Chondrocyte (in vitro differentiated cells): ENCODE data around the gene PTPRK. TPM values are rescaled to one million over a fixed set of nuclear protein-coding genes. Genes with fewer than 3 reads are reported as not detected.

Source experiments
- DNase-seq: peaks from one replicate; pipeline ENCODE4 v3.0.0; 2021; ENCODE audit warnings: mixed read lengths, low spot score
- H3K27ac Mint-ChIP-seq: one replicate; pipeline ENCODE4 v1.8.0; 2021; ENCODE audit warnings: mild to moderate bottlenecking, moderate library complexity, mixed read lengths; ENCODE audit not compliant: unreplicated experiment
- H3K27me3 Mint-ChIP-seq: 2 replicates; pipeline ENCODE4 v1.8.0; 2021; ENCODE audit warnings: low read depth, mixed read lengths
- H3K36me3 Mint-ChIP-seq: 2 replicates; pipeline ENCODE4 v1.8.0; 2021; ENCODE audit warnings: low read depth, mixed read lengths
- H3K4me1 Mint-ChIP-seq: 2 replicates; pipeline ENCODE4 v1.8.0; 2021; ENCODE audit warnings: low read depth, mild to moderate bottlenecking, mixed read lengths
- H3K4me3 Mint-ChIP-seq: one replicate; pipeline ENCODE4 v1.8.0; 2021; ENCODE audit warnings: mild to moderate bottlenecking, moderate library complexity, mixed read lengths; ENCODE audit not compliant: unreplicated experiment
- H3K9me3 Mint-ChIP-seq: 2 replicates; pipeline ENCODE4 v1.8.0; 2021; ENCODE audit warnings: low read depth, mixed read lengths
- CTCF ChIP-seq: fragments of 200-600 bp; sonication (generic); IDR thresholded peaks from 2 replicates; pipeline ENCODE4 v1.5.0; 2021; ENCODE audit warnings: antibody characterized with exemption, mild to moderate bottlenecking, moderate library complexity
- total RNA-seq: library from RNA; stranded (reverse); gene quantifications from 3 replicates; pipeline ENCODE4 v1.2.1, GENCODE V29; 2021

The PTPRK gene
- total RNA-seq, 1 donor from 2014 or later: 63.3 TPM

GRCh38 chr6:128067446-128068118, 452.8 kb downstream of the PTPRK start:
- DNase-seq: no peak
- Mint-ChIP-seq H3K27ac (no peak overlapping the region), H3K4me3 (no peak overlapping the region), H3K36me3 (peaks cover 3% of the 10 kb centered on the region), H3K4me1 (peaks cover 24% of the 10 kb centered on the region), H3K9me3 (no peaks in the 10 kb centered on the region), H3K27me3 (no peaks in the 10 kb centered on the region)
- TF ChIP-seq CTCF: no peak

- no peak for TF ChIP-seq CTCF
- no peaks in the 10 kb centered on the region for H3K9me3 Mint-ChIP-seq
- H3K27ac Mint-ChIP-seq: no peak overlapping the region
- peaks cover 24% of the 10 kb centered on the region for H3K4me1 Mint-ChIP-seq
- no peaks in the 10 kb centered on the region for H3K27me3 Mint-ChIP-seq
- no peak overlapping the region for H3K4me3 Mint-ChIP-seq
- no peak for DNase-seq
- peaks cover 2% of the 10 kb centered on the region for H3K36me3 Mint-ChIP-seq
Observed at GRCh38 chr6:128065072-128065471, 455.3 kb downstream of the PTPRK start.

GRCh38 chr6:128064540-128064895, 455.9 kb downstream of the PTPRK start:
- Mint-ChIP-seq H3K9me3 (no peaks in the 10 kb centered on the region), H3K27ac (no peak overlapping the region), H3K4me1 (peaks cover 22% of the 10 kb centered on the region), H3K4me3 (no peak overlapping the region), H3K27me3 (no peaks in the 10 kb centered on the region), H3K36me3 (peaks cover 6% of the 10 kb centered on the region)
- TF ChIP-seq CTCF: no peak
- DNase-seq: no peak

- Mint-ChIP-seq H3K9me3 (no peaks in the 10 kb centered on the region), H3K4me1 (peaks cover 19% of the 10 kb centered on the region), H3K27ac (no peak overlapping the region), H3K4me3 (no peak overlapping the region), H3K36me3 (peaks cover 8% of the 10 kb centered on the region), H3K27me3 (no peaks in the 10 kb centered on the region)
- no peak for TF ChIP-seq CTCF
- no peak for DNase-seq
Observed at GRCh38 chr6:128063850-128064539, 456.4 kb downstream of the PTPRK start.

GRCh38 chr6:128062882-128063603, 457.4 kb downstream of the PTPRK start:
- Mint-ChIP-seq H3K4me3 (no peak overlapping the region), H3K27me3 (no peaks in the 10 kb centered on the region), H3K36me3 (peaks cover 8% of the 10 kb centered on the region), H3K27ac (no peak overlapping the region), H3K9me3 (no peaks in the 10 kb centered on the region), H3K4me1 (peaks cover 20% of the 10 kb centered on the region)
- no peak for DNase-seq
- TF ChIP-seq CTCF: no peak
